Esophagus squamous epithelium (tissue), 4 donors: ENCODE data around the gene LYRM2.

Experiments
- CTCF ChIP-seq, 6 experiments: fragments of 450-650 bp in 4 of 6; fragments of 200-600 bp in 2 of 6; sonication (generic) in 2 of 6; IDR thresholded peaks; one replicate each; pipeline ENCODE4 v1.5.1; 2016 to 2019; ENCODE audit warnings: antibody characterized with exemption in 6 of 6, mild to moderate bottlenecking in 4 of 6, moderate library complexity in 4 of 6
- POLR2A ChIP-seq, 4 donors: fragments of 450-650 bp; IDR thresholded peaks; one replicate each; pipeline ENCODE4 v1.6.1; 2017; ENCODE audit warnings: antibody characterized with exemption in 4 of 4, mild to moderate bottlenecking in 4 of 4, moderate library complexity in 3 of 4

GRCh38 chr6:89555806-89556205 is 82.7 kb downstream of the LYRM2 start:
- TF ChIP-seq POLR2A (IDR thresholded peaks at IDR 0.05) (no peak), CTCF (IDR thresholded peaks at IDR 0.05) (no peak)
